Pancreas (tissue), 10 donors: ENCODE data around the gene DNAH2. TPM values are rescaled to one million over a fixed set of nuclear protein-coding genes. Genes with fewer than 3 reads are reported as not detected.
A peak's percentile ranks its signal among the peaks of the same experiment; 100 is the strongest.
"Not testable (repeated sequence)": the region's sequence is repeated elsewhere in the genome, so short reads cannot be mapped to it uniquely, and the experiment has no call there.

ENCODE experiments used
- ATAC-seq, 4 donors: fragments of 200-7000 bp; cut with Tn5 transposase; one replicate each; pipeline versions ENCODE4 v1.8.0 to v1.9.1; 2020; ENCODE audit warnings: mild to moderate bottlenecking in 4 of 4, moderate library complexity in 4 of 4
- DNase-seq, 6 donors: peaks; one replicate each; pipeline ENCODE4 v3.0.0-alpha.2; 2020
- FAIRE-seq: peaks from 2 replicates; lab custom pipeline; 2012; peaks lifted over from hg19 to GRCh38; lab: Jason Lieb, UNC
- H3K27ac ChIP-seq, 4 donors: fragments of 200-600 bp; sonication (generic); 1 replicate in 3 of 4; 2 replicates in 1 of 4; pipeline versions ENCODE4 v1.5.0 to v1.8.0; 2020
- H3K27me3 ChIP-seq, 4 donors: fragments of 200-600 bp; one replicate each; pipeline ENCODE4 v1.8.0; 2021
- H3K36me3 ChIP-seq, 3 donors: fragments of 200-600 bp; sonication (generic) in 1 of 3; one replicate each; pipeline versions ENCODE4 v1.5.0 to v1.8.0; 2020 to 2021
- H3K4me1 ChIP-seq, 3 donors: fragments of 200-600 bp; one replicate each; pipeline ENCODE4 v1.8.0; 2021
- H3K4me3 ChIP-seq, 4 donors: fragments of 200-600 bp; sonication (generic) in 2 of 4; one replicate each; pipeline versions ENCODE4 v1.5.0 to v1.8.0; 2020 to 2021
- H3K9me3 ChIP-seq, 4 donors: fragments of 200-600 bp; one replicate each; pipeline ENCODE4 v1.8.0; 2021
- CTCF ChIP-seq, 4 donors: fragments of 200-600 bp; sonication (generic) in 3 of 4; IDR thresholded peaks; one replicate each; pipeline versions ENCODE4 v1.5.0 to v1.8.0; 2021; ENCODE audit warnings: antibody characterized with exemption in 4 of 4
- WGBS, 2 donors: extraction: QIAGEN DNeasy Blood & Tissue Kit; methylation state at CpG; one replicate each; pipeline ENCODE4 v1.1.7; 2013; 5-methylcytosine and 5-hydroxymethylcytosine counted together
- intact Hi-C, 3 donors: fragments of 100-400 bp; cut with DNase I; formaldehyde crosslinking; loops; one replicate each; pipeline versions ENCODE4 v1.11.1 to v1.14.2; 2022
- polyA plus RNA-seq, 2 donors: library from polyadenylated mRNA; stranded (reverse); fragments of 200-250 nt; gene quantifications; one replicate each; pipeline ENCODE4 v1.2.3, GENCODE V29; 2013
- total RNA-seq, 6 donors: library from RNA; stranded (reverse); fragmentation: NEBNext Ultra II Directional in 4 of 6; extraction: Animal tissue kit (Norgen Biotek cat#: 25700) in 4 of 6; gene quantifications; one replicate each; pipeline versions ENCODE4 v1.2.1 to v1.2.4, GENCODE V29; 2021 to 2023
- donor health status: healthy with polysubstance abuse.
- donor health status: DM: no; HTN: no; CAD: no; lungs with moderate emphysema.
- donor health status: DM: no; HTN: no; CAD: no.
- donor health status: control.
- donor health status: control.
- donor health status: Bipolar disorder and iron deficiency.
- donor health status: DM: yes; HTN: yes; CAD: no.
- donor health status: DM: no; HTN: no; CAD: no.
- donor health status: DM: no; HTN: no; CAD: no.
- donor health status: DM: yes; HTN: yes; CAD: no.

DNAH2 gene
- total and polyA plus RNA-seq, 8 donors = 0.09 to 0.52 (median 0.24) TPM

- no peak overlapping the region for H3K4me3 ChIP-seq
- H3K9me3 ChIP-seq = no peaks in the 10 kb centered on the region
- FAIRE-seq (no peak), ATAC-seq (no peak), DNase-seq (peak in 4 of 6 donors; percentile 31 to 54 (median 33))
- peak; percentile 48 to 73 (median 66) for TF ChIP-seq CTCF (IDR thresholded peaks at IDR 0.05)
- H3K36me3 ChIP-seq = no peaks in the 10 kb centered on the region
- WGBS, 2 donors = 24 to 36% methylated on average over 3 of the region's 3 CpGs
- H3K27me3 ChIP-seq = no peaks in the 10 kb centered on the region
- no peak overlapping the region for H3K27ac ChIP-seq
- intact Hi-C loops = loop anchor here in 1 of 3 donors (10.0 kb wide), 1 partner anchor 122 kb away; no protein-coding TSS in a partner anchor
- H3K4me1 ChIP-seq = peaks cover 0 to 7% (median 5%) of the 10 kb centered on the region in 3 donors
These were observed 145.3 kb downstream of the DNAH2 start for GRCh38 chr17:7862692-7863437.

- H3K4me3 ChIP-seq, H3K27ac ChIP-seq, H3K27me3 ChIP-seq, H3K36me3 ChIP-seq, DNase-seq, FAIRE-seq, H3K9me3 ChIP-seq, H3K4me1 ChIP-seq, ATAC-seq: not testable (repeated sequence)
- WGBS, 2 donors = 84 to 85% methylated on average over 5 of the region's 5 CpGs
- intact Hi-C loops = loop anchor here in 1 of 3 donors (10.0 kb wide), 1 partner anchor 120 kb away; no protein-coding TSS in a partner anchor
These were observed 146.8 kb downstream of the DNAH2 start for GRCh38 chr17:7864384-7864783.

GRCh38 chr17:7864995-7865650 lies 147.6 kb downstream of the DNAH2 start:
- DNase-seq (no peak), FAIRE-seq (no peak), ATAC-seq (no peak)
- Histone ChIP-seq H3K9me3 (no peaks in the 10 kb centered on the region), H3K27ac (no peak overlapping the region), H3K36me3 (no peaks in the 10 kb centered on the region), H3K4me3 (no peak overlapping the region), H3K27me3 (no peaks in the 10 kb centered on the region), H3K4me1 (no peaks in the 10 kb centered on the region)
- intact Hi-C loops = loop anchor here in 2 of 3 donors (5.0 to 10.0 kb wide), 2 partner anchors 117 to 120 kb away; no protein-coding TSS in a partner anchor
- no peak for TF ChIP-seq CTCF (IDR thresholded peaks at IDR 0.05)
- 87 to 92% methylated on average over 5 of the region's 5 CpGs for WGBS, 2 donors

- no peaks in the 10 kb centered on the region for H3K36me3 ChIP-seq
- intact Hi-C loops = loop anchor here in 2 of 3 donors (5.0 to 10.0 kb wide), 2 partner anchors 114 to 117 kb away; no protein-coding TSS in a partner anchor
- H3K4me1 ChIP-seq = no peaks in the 10 kb centered on the region
- H3K27ac ChIP-seq = no peak overlapping the region
- H3K27me3 ChIP-seq = no peaks in the 10 kb centered on the region
- no peak for TF ChIP-seq CTCF (IDR thresholded peaks at IDR 0.05)
- no peaks in the 10 kb centered on the region for H3K9me3 ChIP-seq
- H3K4me3 ChIP-seq = no peak overlapping the region
- no peak for DNase-seq
- FAIRE-seq = no peak
- WGBS, 2 donors = 65 to 75% methylated on average over 5 of the region's 5 CpGs
- no peak for ATAC-seq
These were observed 150.4 kb downstream of the DNAH2 start for GRCh38 chr17:7867881-7868329.

GRCh38 chr17:7873051-7873450 lies 155.5 kb downstream of the DNAH2 start:
- ATAC-seq = no peak
- H3K4me3 ChIP-seq = no peak overlapping the region
- no peaks in the 10 kb centered on the region for H3K36me3 ChIP-seq
- H3K27me3 ChIP-seq = no peaks in the 10 kb centered on the region
- no peak for TF ChIP-seq CTCF (IDR thresholded peaks at IDR 0.05)
- intact Hi-C loops = no loop called here
- no peak overlapping the region for H3K27ac ChIP-seq
- WGBS, 2 donors = 67 to 71% methylated on average over 4 of the region's 4 CpGs
- no peak for DNase-seq
- H3K4me1 ChIP-seq = no peaks in the 10 kb centered on the region
- no peaks in the 10 kb centered on the region for H3K9me3 ChIP-seq
- no peak for FAIRE-seq
